GM21526 (cell line): Measurements from ENCODE around the gene SLC6A20.

Experiments
- ATAC-seq: cut with Tn5 transposase; IDR thresholded peaks from one replicate; pipeline ENCODE4 v1.9.1; 2021; ENCODE audit warnings: moderate library complexity; ENCODE audit not compliant: unreplicated experiment, low FRiP score

The SLC6A20 gene

DNA sequence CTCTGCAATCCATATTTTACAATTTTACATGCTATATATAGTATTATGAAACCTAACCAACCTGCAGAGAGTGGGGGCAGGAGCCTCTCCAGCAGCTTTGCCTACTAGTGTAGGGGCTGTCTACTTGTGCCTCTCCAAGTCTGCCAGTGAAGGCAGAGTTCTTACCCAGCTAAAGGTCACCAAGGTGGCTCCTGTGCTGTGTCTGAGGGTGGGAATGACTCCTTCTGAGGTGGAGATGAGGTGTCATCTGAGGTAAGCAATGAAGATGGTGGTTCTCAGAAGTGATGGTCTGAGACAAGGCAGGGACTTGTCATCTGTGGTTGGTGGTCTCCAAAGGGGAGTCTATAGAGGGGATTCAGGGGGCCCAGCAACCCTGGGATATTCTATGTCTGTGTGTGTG, 59.6 kb downstream of the SLC6A20 start:
- ATAC-seq, result no peak

DNA sequence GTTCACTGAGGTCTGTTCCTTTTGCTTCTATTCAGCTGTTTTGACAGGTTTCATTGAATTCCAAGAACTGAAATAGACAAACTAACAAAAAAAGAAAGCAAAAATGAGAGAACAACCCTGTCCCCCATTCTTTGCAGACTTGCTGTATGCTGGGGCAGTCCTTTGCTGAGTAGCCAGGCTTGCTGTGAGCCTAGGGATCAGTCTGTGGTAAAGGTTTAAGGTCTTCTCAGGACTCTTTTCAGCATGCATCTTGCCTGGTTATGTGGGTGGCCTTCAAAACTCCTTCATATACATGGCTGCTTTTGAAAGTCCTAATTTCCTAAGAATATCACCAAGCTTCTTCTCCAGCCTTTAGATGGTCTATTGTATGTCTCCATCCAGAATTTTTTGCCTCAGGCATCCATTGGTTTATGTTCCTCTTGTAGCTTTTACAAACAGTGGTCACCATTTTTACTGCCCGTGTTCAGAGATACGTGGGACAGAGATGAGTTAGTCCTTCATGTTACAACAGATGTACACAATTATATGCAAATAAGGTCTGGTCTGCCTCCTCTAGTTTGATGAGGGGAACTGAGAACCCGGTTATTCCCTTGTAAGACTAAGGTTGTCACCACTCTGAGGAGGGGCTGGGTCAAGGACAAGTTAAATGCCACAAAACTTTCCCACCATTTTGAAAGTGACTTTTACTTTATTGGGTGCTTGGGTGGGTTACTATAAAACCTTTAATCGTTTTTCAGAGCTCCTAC, 65.8 kb downstream of the SLC6A20 start:
- no peak for ATAC-seq

DNA sequence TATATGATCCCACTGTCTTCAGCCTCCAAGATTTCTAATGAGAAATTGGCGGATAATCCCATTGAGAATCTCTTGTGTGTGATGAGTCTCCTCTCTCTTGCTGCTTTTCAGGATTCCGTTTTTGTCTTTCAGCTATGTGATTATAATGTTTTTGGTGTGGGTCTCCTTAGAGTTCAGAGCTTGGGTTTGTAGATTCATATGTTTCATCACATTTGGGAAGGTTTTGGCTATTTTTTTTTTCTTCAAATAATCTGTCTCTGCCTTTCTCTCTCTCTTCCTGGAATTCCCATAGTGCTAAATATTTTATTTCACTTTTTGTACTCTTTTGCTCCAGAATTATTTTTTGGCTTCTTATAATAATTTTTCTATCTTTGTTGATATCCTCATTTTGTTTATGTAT, 66.7 kb downstream of the SLC6A20 start:
- no peak for ATAC-seq

GRCh38 chr3:45724911-45725310, 71.4 kb downstream of the SLC6A20 start:
- no peak for ATAC-seq

DNA sequence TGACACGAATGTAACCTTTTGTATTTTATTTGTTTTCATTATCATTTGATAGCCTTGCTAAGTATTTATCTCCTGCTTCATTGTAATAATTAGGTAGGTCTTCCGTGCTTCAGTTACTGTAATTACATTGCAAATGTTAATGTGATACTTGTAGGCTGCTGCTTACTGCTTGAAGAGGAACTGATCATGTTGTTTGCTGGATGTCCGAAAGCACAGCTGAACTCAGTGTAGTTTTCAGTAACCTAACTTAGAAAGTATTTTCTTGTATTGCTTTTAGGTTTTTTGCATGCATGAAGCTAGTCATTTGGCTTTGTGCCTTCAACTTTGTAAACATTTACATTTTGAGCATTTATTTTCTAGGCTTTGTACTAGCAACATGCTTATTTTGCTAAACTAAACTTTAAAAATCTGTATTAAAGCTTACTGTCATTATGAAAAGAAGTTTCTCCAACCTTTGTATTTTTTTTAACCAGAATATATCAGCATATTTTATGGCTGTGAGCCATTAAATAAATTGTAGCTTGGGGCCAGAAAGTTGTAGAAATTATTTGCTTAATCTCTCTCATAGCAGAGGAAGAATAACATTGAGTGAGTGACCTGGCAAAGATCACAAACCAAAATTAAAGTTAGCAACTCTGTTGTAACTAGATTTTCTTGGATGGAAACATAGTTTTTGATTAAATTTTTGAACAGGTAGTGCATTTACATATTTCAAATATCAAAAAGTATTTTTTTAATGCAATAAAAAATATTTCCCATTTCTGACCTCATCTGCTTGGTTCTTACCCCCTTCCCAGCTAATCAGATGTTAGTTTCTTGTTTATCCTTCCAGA, 76.5 kb downstream of the SLC6A20 start:
- ATAC-seq, result no peak

GRCh38 chr3:45716790-45717336, 79.5 kb downstream of the SLC6A20 start:
- no peak for ATAC-seq

- ATAC-seq, result no peak
Measured at GRCh38 chr3:45715945-45716344, 80.4 kb downstream of the SLC6A20 start.

DNA sequence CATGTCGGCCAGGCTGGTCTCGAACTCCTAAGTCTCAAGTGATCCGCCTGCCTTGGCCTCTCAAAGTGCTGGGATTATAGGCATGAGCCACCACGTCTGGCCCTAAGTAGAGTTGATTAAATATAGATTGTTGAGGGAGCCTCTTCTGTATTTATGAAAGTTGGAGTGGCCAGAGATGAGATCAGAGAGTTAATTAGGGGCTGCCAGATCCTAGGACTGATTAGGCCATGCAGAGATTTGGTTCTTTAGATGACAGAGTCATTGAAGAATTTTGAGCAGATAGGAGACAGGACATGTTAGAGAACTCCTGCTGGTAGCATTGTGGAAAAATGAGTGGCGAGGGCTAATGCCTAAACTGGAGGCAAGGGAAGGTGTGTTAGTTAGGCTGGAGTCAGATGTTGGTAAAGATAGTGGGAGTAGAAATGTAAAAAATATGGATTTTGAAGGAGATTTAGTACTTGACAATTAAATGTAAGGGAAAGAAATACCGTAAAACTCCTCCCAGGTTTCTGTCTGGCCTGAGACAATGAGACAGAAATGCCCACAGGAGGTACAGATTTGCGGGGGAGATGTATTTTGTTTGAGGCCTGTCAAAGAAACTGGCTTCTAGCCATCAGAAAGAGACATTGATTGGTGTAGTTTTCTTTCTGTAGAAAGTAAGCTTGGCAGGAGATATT, 83.8 kb downstream of the SLC6A20 start:
- ATAC-seq, result no peak

- ATAC-seq, result no peak
Measured at GRCh38 chr3:45711931-45712330, 84.4 kb downstream of the SLC6A20 start.

DNA sequence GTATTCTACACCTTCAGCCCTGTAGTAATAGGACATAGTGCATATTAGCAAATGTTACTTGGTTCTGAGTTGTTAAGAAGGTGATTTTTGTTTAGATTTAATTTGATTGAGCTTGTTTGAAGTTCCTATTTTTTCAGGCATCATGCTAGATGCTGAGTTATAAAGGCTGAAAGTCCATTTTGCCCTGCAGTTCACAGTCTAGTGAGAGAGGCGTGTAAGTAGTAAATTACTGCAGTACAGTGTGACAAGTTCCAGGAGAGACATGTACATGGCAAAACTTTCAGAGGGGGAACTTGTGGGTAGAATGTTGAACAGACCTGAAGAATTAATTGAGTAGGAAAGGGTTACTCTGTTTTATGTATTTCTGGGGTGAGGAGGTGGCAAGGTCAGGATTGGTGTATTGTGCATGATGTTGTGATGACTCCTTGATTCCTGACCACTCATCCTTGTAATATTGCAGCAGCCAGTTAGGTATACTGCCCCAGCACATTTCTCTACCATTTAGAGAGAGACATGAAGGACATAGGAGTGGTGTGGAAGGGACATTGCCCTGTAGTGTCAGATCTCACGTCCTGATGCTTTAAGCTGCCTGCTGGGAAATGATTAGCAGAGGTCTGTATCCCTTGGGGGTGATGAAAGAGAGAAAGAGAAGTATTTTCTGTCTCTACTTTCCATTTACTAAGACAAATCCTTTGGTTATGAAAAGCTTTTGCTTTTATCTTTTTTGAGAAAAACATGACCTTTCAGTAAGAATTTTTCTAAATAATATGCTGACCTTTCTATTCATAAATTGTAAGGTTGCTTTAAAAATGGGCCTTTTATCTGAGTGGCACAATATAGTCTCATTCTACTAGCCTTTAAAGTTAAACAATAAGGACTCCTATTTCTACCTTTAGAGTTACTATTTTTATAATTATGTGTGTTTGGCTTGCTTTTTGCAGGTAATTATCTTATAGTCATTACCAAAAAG, 90.2 kb downstream of the SLC6A20 start:
- no peak for ATAC-seq
